ENCODE data around the gene INCENP.
"Not testable (repeated sequence)": the region's sequence is repeated elsewhere in the genome, so short reads cannot be mapped to it uniquely, and the experiment has no call there.

Gene INCENP

GRCh38 chr11:62123669-62124185, at the start of gene INCENP:
INCENP (plus strand) TSS chr11:62124011; CDS start chr11:62128162, 4,151 bp downstream.
- DNase-seq (ENCODE audit: low spot score): peak; percentile 99

GRCh38 chr11:62075438-62075837, 48.4 kb upstream of the INCENP start:
- DNase-seq (ENCODE audit: low spot score): no peak

DNA sequence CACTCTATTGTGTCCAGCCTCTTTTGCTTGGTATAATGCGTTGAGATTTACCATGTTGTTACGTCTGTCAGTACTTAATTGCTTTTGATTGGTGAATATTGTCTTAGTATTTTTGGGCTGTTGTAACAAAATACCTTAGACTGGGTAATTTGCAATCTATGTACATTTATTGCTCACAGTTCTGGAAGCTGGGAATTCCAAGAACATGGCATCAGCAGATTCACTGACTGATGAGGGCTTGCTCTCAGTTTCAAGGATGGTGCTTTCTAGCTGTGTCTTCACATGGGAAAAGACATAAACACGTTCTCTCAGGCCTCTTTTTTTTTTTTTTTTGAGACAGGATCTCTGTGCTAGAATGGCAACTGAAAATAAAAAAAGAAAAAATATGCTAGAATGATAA, 46.7 kb upstream of the INCENP start:
- DNase-seq (ENCODE audit: low spot score): no peak

DNA sequence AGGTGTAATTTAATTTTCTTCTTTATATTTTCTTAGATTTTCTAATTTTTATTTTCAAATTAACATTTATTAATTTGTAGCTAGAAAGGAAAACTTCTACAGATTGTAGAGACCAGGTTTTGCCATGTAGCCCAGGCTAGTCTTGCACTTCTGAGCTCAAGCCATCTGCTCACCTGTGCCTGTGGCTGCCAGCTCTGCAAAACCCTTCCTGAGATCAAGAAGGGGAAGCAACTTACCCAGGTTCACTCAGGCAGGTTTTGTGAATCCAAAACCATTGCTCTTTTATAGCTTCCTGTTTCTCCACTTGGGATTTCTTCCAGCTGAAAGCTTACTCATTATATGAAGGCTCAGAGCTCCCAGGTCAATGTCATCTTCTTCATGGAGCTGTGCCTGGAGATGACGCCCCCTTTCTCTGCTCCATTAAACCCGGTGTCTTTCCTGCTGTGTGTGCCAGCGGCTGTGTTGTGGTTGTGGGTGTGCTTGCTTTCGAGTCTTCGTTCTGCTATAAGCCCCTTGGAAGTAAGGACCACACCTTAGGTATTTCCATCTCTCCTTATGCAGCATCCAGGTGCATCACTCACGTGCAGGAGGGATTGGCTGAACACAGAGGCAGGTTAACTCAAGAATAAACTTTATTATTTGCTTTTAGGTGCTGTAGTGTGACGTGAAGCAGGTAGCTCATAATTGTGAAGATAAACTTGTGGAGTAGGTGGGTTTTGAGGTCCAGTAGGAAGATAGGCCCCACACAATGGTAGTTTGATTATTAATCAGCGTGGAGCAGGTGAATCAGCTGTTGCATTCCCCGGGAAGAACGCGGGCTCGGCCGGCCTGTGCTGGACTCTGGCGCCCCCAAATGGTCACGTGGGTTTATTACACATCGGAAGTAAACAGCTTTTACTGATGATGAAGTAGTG, 42.2 kb upstream of the INCENP start:
- DNase-seq (ENCODE audit: low spot score): peak; percentile 77

- DNase-seq (ENCODE audit: low spot score): no peak
Observed at GRCh38 chr11:62082292-62082657, 41.5 kb upstream of the INCENP start.

GRCh38 chr11:62084801-62085200, 39.0 kb upstream of the INCENP start:
- DNase-seq (ENCODE audit: low spot score): not testable (repeated sequence)

DNA sequence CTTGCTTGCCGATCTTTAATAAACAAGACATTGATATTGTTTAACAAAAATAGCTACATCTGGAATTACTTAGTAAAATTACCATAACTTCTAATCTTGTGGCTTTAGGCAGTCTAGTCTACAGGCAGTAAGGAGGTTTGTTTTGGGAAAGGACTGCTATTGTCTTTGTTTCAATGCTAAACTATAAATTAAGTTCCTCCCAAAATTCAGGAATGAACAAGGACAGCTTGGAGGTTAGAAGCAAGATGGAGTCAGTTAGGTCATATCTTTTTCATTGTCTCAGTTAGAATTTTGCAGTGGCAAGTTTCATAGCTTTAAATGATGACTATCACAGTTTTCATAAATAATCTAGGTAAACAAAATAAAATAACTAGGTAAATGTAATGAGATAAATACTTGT, 36.1 kb upstream of the INCENP start:
- no peak for DNase-seq (ENCODE audit: low spot score)

DNA sequence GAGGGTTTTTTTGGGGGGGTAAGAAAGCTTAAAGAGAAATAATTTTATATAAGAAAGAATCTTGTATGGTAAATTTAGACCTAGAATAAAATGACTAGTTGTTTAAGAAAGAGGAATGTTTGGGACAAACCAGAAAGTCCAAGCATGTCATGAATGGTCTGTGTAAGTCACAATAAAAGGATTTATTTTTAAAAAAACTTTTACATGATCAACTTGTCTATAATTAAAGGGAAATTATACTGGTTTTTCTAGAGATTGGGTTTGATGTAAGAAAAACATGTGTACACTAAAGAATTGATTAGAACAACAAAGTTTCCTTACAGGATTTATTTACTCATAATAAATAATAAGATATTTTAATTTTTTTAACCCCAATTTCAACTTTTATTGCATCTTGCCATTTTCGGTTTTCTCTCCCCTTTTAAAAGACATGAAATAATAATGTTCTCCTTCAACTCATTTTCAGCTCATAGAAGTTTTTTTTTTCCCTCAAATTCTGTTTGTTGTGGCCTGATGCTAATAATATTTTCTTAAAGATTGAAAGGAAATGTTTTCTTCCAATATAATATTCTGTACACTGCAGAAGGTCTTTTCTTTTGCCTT, 35.4 kb upstream of the INCENP start:
- no peak for DNase-seq (ENCODE audit: low spot score)

GRCh38 chr11:62103141-62103540, 20.7 kb upstream of the INCENP start:
- no peak for DNase-seq (ENCODE audit: low spot score)

GRCh38 chr11:62103986-62104385, 19.8 kb upstream of the INCENP start:
- no peak for DNase-seq (ENCODE audit: low spot score)

DNA sequence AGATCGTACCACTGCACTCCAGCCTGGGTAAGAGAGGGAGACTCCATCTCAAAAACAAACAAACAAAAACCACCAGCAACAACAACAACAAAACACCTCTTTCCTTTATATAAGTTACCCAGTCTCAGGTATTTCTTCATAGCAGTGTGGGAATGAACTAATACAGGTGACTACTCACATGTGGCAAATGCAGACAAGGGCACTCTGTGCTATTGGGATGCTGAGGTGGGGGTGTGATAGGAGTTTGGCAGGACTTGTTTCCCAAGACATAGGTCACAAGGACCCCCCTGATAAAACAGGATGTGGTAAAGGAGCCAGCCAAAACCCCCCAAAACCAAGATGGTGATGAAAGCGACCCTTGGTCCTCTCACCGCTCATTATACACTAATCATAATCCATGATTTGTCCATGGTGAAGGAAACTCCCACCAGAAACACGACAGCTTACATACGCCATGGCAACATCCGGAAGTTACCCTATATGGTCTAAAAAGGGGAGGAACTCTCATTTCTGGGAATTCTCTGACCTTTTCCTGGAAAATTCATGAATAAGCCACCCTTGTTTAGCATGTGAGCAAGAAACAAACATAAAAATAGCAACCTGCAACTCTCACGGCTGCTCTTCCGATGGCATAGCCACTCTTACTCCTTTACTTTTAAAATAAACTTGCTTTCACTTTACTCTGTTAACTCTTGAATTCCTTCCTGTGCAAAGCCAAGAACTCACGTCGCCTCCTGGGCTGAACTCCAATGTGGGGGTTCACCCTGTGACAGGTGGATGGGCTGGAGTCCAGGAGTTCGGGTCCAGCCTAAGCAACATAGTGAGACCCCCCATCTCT, 18.8 kb upstream of the INCENP start:
- peak; percentile 22 for DNase-seq (ENCODE audit: low spot score)

DNA sequence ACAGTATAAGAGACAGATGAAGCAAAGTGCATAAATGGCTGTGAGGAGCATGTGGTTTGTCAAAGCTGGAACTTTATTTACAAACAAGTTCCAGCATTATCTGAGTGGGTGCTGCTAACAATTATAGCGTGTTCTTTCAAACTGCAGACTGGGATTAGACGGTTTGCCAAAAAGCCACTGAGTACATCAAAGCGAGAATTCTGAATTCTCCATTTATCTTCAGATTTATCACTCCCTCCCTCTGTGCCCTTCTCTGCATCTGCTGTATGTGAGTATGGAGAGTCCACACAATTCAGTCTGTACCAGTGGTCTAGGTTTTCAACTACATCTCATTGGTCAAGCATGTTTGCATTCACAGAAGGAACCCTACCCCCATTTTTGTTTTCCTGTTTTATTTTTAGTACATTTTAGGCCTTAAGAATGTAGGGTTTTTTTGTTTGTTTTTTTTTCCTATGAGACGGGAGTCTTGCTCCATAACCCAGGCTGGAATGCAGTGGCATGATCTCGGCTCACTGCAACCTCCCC, 18.1 kb upstream of the INCENP start:
- DNase-seq (ENCODE audit: low spot score): no peak

- DNase-seq (ENCODE audit: low spot score): peak; percentile 75
Observed at GRCh38 chr11:62108017-62108750, 15.6 kb upstream of the INCENP start.

DNA sequence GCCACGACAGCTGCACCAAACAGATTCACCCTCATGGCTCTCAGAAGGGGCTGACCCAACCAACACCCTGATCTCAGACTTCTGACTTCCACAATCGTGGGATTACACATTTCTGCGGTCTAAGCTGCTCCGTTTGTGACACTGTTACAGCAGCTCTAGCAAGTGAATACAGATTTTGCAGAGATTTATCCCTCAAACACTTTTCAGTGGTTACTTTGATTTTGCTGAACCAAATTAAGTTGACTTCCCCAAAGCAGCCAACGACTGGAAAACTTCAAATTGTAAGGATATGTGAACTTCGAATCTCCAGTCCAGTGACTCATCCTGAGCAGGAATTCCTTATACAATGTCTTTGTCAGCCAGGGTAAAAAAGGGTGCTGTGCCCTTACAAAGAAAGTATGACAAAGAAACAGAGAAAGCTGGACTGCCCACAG, 14.8 kb upstream of the INCENP start:
- no peak for DNase-seq (ENCODE audit: low spot score)

- DNase-seq (ENCODE audit: low spot score): no peak
Observed at GRCh38 chr11:62115085-62115694, 8.6 kb upstream of the INCENP start.

- no peak for DNase-seq (ENCODE audit: low spot score)
Observed at GRCh38 chr11:62116451-62116850, 7.4 kb upstream of the INCENP start.

DNA sequence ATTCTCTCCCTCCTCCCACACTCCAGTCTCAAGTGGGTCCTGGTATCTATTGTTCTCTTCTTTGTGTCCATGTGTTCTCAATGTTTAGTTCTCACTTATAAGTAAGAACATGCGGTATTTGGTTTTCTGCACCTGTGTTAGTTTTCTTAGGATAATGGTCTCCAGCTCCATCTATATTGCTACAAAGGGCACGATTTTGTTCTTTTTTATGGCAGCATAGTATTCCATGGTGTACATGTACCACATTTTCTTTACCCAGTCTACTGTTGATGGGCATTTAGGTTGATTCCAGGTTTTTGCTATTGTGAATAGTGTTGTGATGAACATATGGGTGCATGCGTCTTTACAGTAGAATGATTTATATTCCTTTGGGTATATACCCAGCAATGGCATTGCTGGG, 4.2 kb upstream of the INCENP start:
- DNase-seq (ENCODE audit: low spot score): no peak

- DNase-seq (ENCODE audit: low spot score): no peak
Observed at GRCh38 chr11:62120001-62120400, 3.8 kb upstream of the INCENP start.

DNA sequence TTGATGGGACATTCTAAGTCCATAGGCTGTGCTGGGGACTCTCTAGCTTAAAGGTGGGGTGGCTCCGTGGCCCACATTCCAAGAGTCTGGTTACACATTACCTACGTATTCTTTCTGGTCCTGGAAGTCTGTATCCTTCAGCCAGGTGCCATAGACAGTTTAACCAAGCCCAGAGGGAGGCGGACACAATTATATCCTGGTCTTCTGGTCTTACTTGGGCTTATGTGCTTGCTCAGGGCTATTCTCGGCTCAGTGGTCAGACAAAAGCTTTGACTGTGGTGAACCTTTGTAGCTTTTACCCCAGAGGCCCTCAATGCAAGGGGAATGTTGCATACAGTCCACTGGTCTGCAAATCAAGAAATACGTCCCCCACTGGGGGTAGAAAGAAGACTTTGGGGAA, 3.4 kb upstream of the INCENP start:
- no peak for DNase-seq (ENCODE audit: low spot score)

DNA sequence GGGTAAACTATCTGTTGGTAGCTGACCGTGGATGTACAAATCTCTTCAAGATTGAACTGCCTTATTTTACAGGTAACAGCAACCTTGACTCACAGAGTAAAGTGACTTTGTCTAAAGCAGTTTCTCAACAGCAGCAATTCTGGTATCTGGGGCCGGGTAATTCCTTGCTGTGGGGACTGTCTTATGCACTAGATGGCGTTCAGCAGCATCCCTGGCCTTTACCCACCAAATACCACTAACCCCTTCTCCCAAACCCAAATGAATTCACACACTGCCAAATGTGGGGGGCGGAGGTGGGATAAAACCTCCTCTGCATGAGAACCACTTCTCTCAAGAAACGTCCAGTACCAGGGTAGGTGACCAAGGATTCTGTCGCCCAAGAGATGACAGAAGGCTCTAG, 1.7 kb upstream of the INCENP start:
- DNase-seq (ENCODE audit: low spot score): no peak
